NCI-H69 (cell line): Measurements from ENCODE around the gene CTSW.
"Not testable (repeated sequence)": the region's sequence is repeated elsewhere in the genome, so short reads cannot be mapped to it uniquely, and the experiment has no call there.

Experiments
- DNase-seq: peaks from one replicate; lab custom pipeline; 2025; lab: John Stamatoyannopoulos, UW

Gene CTSW

GRCh38 chr11:65879617-65880016, at the start of gene CTSW:
Gene CTSW, plus strand, starts transcription at chr11:65879837. Its CDS starts 18 bp downstream, at chr11:65879855.
- no peak for DNase-seq

GRCh38 chr11:65832231-65832630, 47.4 kb upstream of the CTSW start:
- DNase-seq, result not testable (repeated sequence)

GRCh38 chr11:65833297-65834030, 46.2 kb upstream of the CTSW start, which contains the start of gene SNX32:
Gene SNX32, plus strand, starts transcription at chr11:65833963. Its CDS starts 103 bp downstream, at chr11:65834066.
- peak; percentile 97 for DNase-seq

- DNase-seq, result no peak
These were observed 45.4 kb upstream of the CTSW start for GRCh38 chr11:65834202-65834601.

GRCh38 chr11:65842144-65842543, 37.5 kb upstream of the CTSW start:
- DNase-seq, result no peak

GRCh38 chr11:65843811-65844210, 35.8 kb upstream of the CTSW start:
- no peak for DNase-seq

- no peak for DNase-seq
These were observed 35.3 kb upstream of the CTSW start for GRCh38 chr11:65844231-65844872.

GRCh38 chr11:65847746-65848145, 31.9 kb upstream of the CTSW start:
- DNase-seq, result no peak

- DNase-seq, result not testable (repeated sequence)
These were observed 30.9 kb upstream of the CTSW start for GRCh38 chr11:65848693-65849092.

- DNase-seq, result no peak
These were observed 30.3 kb upstream of the CTSW start for GRCh38 chr11:65849366-65849765.

GRCh38 chr11:65849771-65850216, 29.8 kb upstream of the CTSW start:
- no peak for DNase-seq

GRCh38 chr11:65850217-65851082, 29.2 kb upstream of the CTSW start:
- no peak for DNase-seq

- DNase-seq, result peak; percentile 31
These were observed 28.5 kb upstream of the CTSW start for GRCh38 chr11:65851083-65851579.

- no peak for DNase-seq
These were observed 27.7 kb upstream of the CTSW start for GRCh38 chr11:65851811-65852507.

- DNase-seq, result no peak
These were observed 27.0 kb upstream of the CTSW start for GRCh38 chr11:65852508-65853245.

- DNase-seq, result no peak
These were observed 26.2 kb upstream of the CTSW start for GRCh38 chr11:65853246-65853979.

- no peak for DNase-seq
These were observed 25.5 kb upstream of the CTSW start for GRCh38 chr11:65854161-65854592.

- no peak for DNase-seq
These were observed 24.5 kb upstream of the CTSW start for GRCh38 chr11:65854852-65855837.

GRCh38 chr11:65855927-65856363, 23.7 kb upstream of the CTSW start:
- no peak for DNase-seq
